ENCODE data around the gene ASTN2. TPM values are rescaled to one million over a fixed set of nuclear protein-coding genes. Genes with fewer than 3 reads are reported as not detected.

Gene ASTN2
- total RNA-seq, 1 donor from 2014 or later = 2.3 TPM

GRCh38 chr9:116546711-116547581 is 867.9 kb downstream of the ASTN2 start:
- peaks cover 3% of the 10 kb centered on the region in 2 donors for H3K4me1 ChIP-seq
- intact Hi-C loops (cut with DNase I) = no loop called here
- no peaks in the 10 kb centered on the region for H3K9me3 ChIP-seq
- no peak overlapping the region for H3K4me3 ChIP-seq
- H3K36me3 ChIP-seq = no peaks in the 10 kb centered on the region
- no peak overlapping the region for H3K27ac ChIP-seq
- no peak for TF ChIP-seq CTCF (IDR thresholded peaks at IDR 0.05)
- H3K27me3 ChIP-seq = no peaks in the 10 kb centered on the region
- no peak for DNase-seq (ENCODE audit: low spot score in 2 of 2)

GRCh38 chr9:116544896-116545295 is 870.0 kb downstream of the ASTN2 start:
- H3K4me3 ChIP-seq = no peak overlapping the region
- H3K27me3 ChIP-seq = no peaks in the 10 kb centered on the region
- peaks cover 3% of the 10 kb centered on the region in 2 donors for H3K4me1 ChIP-seq
- DNase-seq (ENCODE audit: low spot score in 2 of 2) = no peak
- H3K36me3 ChIP-seq = no peaks in the 10 kb centered on the region
- no peaks in the 10 kb centered on the region for H3K9me3 ChIP-seq
- TF ChIP-seq CTCF (IDR thresholded peaks at IDR 0.05) = no peak
- peak overlapping the region in 1 of 2 donors; percentile 34 for H3K27ac ChIP-seq
- intact Hi-C loops (cut with DNase I) = no loop called here

GRCh38 chr9:116543731-116544400 is 871.0 kb downstream of the ASTN2 start:
- H3K4me1 ChIP-seq = peaks cover 0 to 3% of the 10 kb centered on the region in 2 donors
- TF ChIP-seq CTCF (IDR thresholded peaks at IDR 0.05) = no peak
- no peak for DNase-seq (ENCODE audit: low spot score in 2 of 2)
- H3K36me3 ChIP-seq = no peaks in the 10 kb centered on the region
- H3K27ac ChIP-seq = no peak overlapping the region
- intact Hi-C loops (cut with DNase I) = no loop called here
- H3K9me3 ChIP-seq = no peaks in the 10 kb centered on the region
- H3K27me3 ChIP-seq = no peaks in the 10 kb centered on the region
- H3K4me3 ChIP-seq = no peak overlapping the region

GRCh38 chr9:116541402-116541801 is 873.5 kb downstream of the ASTN2 start:
- Histone ChIP-seq H3K4me3 (no peak overlapping the region), H3K9me3 (no peaks in the 10 kb centered on the region), H3K27ac (no peak overlapping the region), H3K4me1 (no peaks in the 10 kb centered on the region), H3K27me3 (no peaks in the 10 kb centered on the region), H3K36me3 (no peaks in the 10 kb centered on the region)
- intact Hi-C loops (cut with DNase I) = no loop called here
- no peak for TF ChIP-seq CTCF (IDR thresholded peaks at IDR 0.05)
- no peak for DNase-seq (ENCODE audit: low spot score in 2 of 2)

GRCh38 chr9:116539549-116539948 is 875.3 kb downstream of the ASTN2 start:
- no peaks in the 10 kb centered on the region for H3K9me3 ChIP-seq
- no peak for TF ChIP-seq CTCF (IDR thresholded peaks at IDR 0.05)
- no peaks in the 10 kb centered on the region for H3K27me3 ChIP-seq
- H3K36me3 ChIP-seq = no peaks in the 10 kb centered on the region
- H3K4me3 ChIP-seq = no peak overlapping the region
- intact Hi-C loops (cut with DNase I) = no loop called here
- no peak for DNase-seq (ENCODE audit: low spot score in 2 of 2)
- no peaks in the 10 kb centered on the region for H3K4me1 ChIP-seq
- no peak overlapping the region for H3K27ac ChIP-seq

All from ascending aorta (tissue), 2 donors.